OCI-LY7 (cell line): ENCODE measurements around the gene SLC25A17. TPM values are rescaled to one million over a fixed set of nuclear protein-coding genes. Genes with fewer than 3 reads are reported as not detected.
"Not testable (repeated sequence)": the region's sequence is repeated elsewhere in the genome, so short reads cannot be mapped to it uniquely, and the experiment has no call there.

Experiments used
- Bru-seq: library from RNA; stranded (reverse); fragments of 400-500 nt; gene quantifications from one replicate; lab custom pipeline; 2021; lab: Mats Ljungman, UMichigan
- BruChase-seq, 2 experiments: library from RNA; stranded (reverse); fragments of 400-500 nt; gene quantifications; one replicate each; lab custom pipeline; 2021; lab: Mats Ljungman, UMichigan
- BruUV-seq: library from RNA; stranded (reverse); fragments of 400-500 nt; replicated peaks from 2 replicates; lab custom pipeline; 2021; lab: Mats Ljungman, UMichigan
- CTCF ChIA-PET: fragments of 300-600 bp; sonication (Branson Sonifier 250); formaldehyde crosslinking; loops from one replicate; lab custom pipeline; 2022; ENCODE audit warnings: antibody characterized with exemption; ENCODE audit not compliant: unreplicated experiment; lab: Charles Lee
- POLR2A ChIA-PET: fragments of 300-600 bp; sonication (Branson Sonifier 250); formaldehyde crosslinking; loops from one replicate; lab custom pipeline; 2022; ENCODE audit warnings: antibody characterized with exemption; lab: Charles Lee
- DNase-seq: peaks from one replicate; pipeline ENCODE4 v3.0.0-alpha.2; 2015; ENCODE audit warnings: low spot score
- H2AFZ ChIP-seq: fragments of 200-600 bp; sonication (generic), shearing (Covaris generic); 2 replicates; pipeline ENCODE4 v1.6.1; 2014; ENCODE audit warnings: mild to moderate bottlenecking, antibody characterized with exemption, low read length, moderate library complexity
- H3K27ac ChIP-seq: fragments of 200-600 bp; sonication (generic); 2 replicates; pipeline ENCODE4 v1.5.1; 2014; ENCODE audit warnings: mixed run types, low read depth, mild to moderate bottlenecking, moderate library complexity, low read length, inconsistent platforms; ENCODE audit not compliant: poor library complexity, severe bottlenecking
- H3K36me3 ChIP-seq: fragments of 200-600 bp; sonication (generic); 2 replicates; pipeline ENCODE4 v1.6.1; 2014; ENCODE audit warnings: mild to moderate bottlenecking, antibody characterized with exemption, low read length, moderate library complexity, mixed read lengths; ENCODE audit not compliant: insufficient read depth
- H3K4me1 ChIP-seq: fragments of 200-600 bp; sonication (generic); 2 replicates; pipeline ENCODE4 v1.5.1; 2014; ENCODE audit warnings: mild to moderate bottlenecking, low read length; ENCODE audit not compliant: insufficient read depth, poor library complexity, severe bottlenecking
- H3K4me2 ChIP-seq: fragments of 200-600 bp; sonication (generic); 2 replicates; pipeline ENCODE4 v1.6.1; 2014; ENCODE audit warnings: mild to moderate bottlenecking, low read length
- H3K4me3 ChIP-seq: fragments of 200-600 bp; sonication (generic); 2 replicates; pipeline ENCODE4 v1.5.1; 2014; ENCODE audit warnings: mild to moderate bottlenecking, low read depth, low read length; ENCODE audit not compliant: poor library complexity, severe bottlenecking
- H3K79me2 ChIP-seq: fragments of 200-600 bp; sonication (generic); 2 replicates; pipeline ENCODE4 v1.6.1; 2016; ENCODE audit warnings: low read depth, mild to moderate bottlenecking, low read length, moderate library complexity, mixed read lengths; ENCODE audit not compliant: insufficient read depth
- H3K9me2 ChIP-seq: fragments of 200-600 bp; sonication (generic); 2 replicates; pipeline ENCODE4 v1.6.1; 2016; ENCODE audit warnings: mild to moderate bottlenecking, low read length, mixed read lengths; ENCODE audit not compliant: insufficient read depth
- H3K9me3 ChIP-seq: fragments of 200-600 bp; sonication (generic); 2 replicates; pipeline ENCODE4 v1.6.1; 2014; ENCODE audit warnings: mild to moderate bottlenecking, mixed run types, low read length, mixed read lengths
- H4K20me1 ChIP-seq: fragments of 200-600 bp; sonication (generic); 2 replicates; pipeline ENCODE4 v1.6.1; 2014; ENCODE audit warnings: mild to moderate bottlenecking, antibody characterized with exemption, low read length, moderate library complexity, mixed read lengths; ENCODE audit not compliant: insufficient read depth
- CTCF ChIP-seq: fragments of 200-600 bp; sonication (generic); conservative IDR thresholded peaks from 2 replicates; pipeline ENCODE4 v1.5.1; 2014; ENCODE audit warnings: mild to moderate bottlenecking, antibody characterized with exemption, low read length, moderate library complexity, mixed read lengths
- EZH2phosphoT487 ChIP-seq: fragments of 200-600 bp; sonication (generic); IDR thresholded peaks from 2 replicates; pipeline ENCODE4 v1.6.1; 2018; ENCODE audit warnings: low read depth, borderline replicate concordance, mild to moderate bottlenecking, mixed run types, antibody characterized with exemption, low read length, moderate library complexity, mixed read lengths
- intact Hi-C: fragments of 100-400 bp; cut with micrococcal nuclease; formaldehyde crosslinking; loops from one replicate; pipeline ENCODE4 v1.10.0; 2022; ENCODE audit not compliant: unreplicated experiment
- long read RNA-seq: library from polyadenylated mRNA; stranded (forward); transcript quantifications from one replicate; pipeline ENCODE4 v2.0.0, GENCODE V29; 2022
- total RNA-seq, 2 experiments: library from RNA; depleted of rRNA in 1 of 2; stranded (reverse); fragments of >200 nt in 1 of 2; shearing (Covaris generic) in 1 of 2; gene quantifications; 2 replicates each; pipeline ENCODE4 v1.2.3, GENCODE V29; 2014 to 2022

Gene SLC25A17
- total RNA-seq (2014; rRNA removed; shearing (Covaris generic)) (19.1 and 25.9 TPM in 2 replicates), total RNA-seq (2022) (31.4 and 37.9 TPM in 2 replicates), Bru-seq, nascent RNA (percentile 77 among the genes with signal in this experiment), BruChase-seq, experiment 1, labeled RNA remaining after a 6-hour chase (percentile 85 among the genes with signal in this experiment), BruChase-seq, experiment 2, labeled RNA remaining after a 2-hour chase (percentile 83 among the genes with signal in this experiment)
- long read RNA-seq, transcript SLC25A17-210 (9 exons, 2,262 nt) = major isoform, 48 of 63 reads
- long read RNA-seq, partial matches to known transcripts = 1 of 63 reads
- long read RNA-seq, other reads (novel, unspliced or antisense) = 12 of 63 reads

GRCh38 chr22:40818747-40819598 lies at the start of gene SLC25A17:
Gene SLC25A17 (minus strand): TSS chr22:40819346. CDS start chr22:40819248, 98 bp downstream.
- peak within 1 kb of the TSS; percentile 96 for H3K4me2 ChIP-seq
- H2AFZ ChIP-seq = peak within 1 kb of the TSS; percentile 98
- no peaks in the 10 kb centered on the region for H3K9me3 ChIP-seq
- H3K9me2 ChIP-seq = no peaks in the 10 kb centered on the region
- peak; percentile 92 for DNase-seq
- peak; percentile 65 for TF ChIP-seq CTCF
- no peak for TF ChIP-seq EZH2phosphoT487
- peak within 1 kb of the TSS; percentile 65 for H3K27ac ChIP-seq
- H4K20me1 ChIP-seq = no peaks in the 10 kb centered on the region
- peaks cover 35% of the 10 kb centered on the region for H3K36me3 ChIP-seq
- ChIA-PET POLR2A (interaction anchor here (0.7 to 1.3 kb wide), 4 partner anchors 9 to 1670 kb away, joined by 3 to 6 read pairs (median 3); no protein-coding TSS in a partner anchor), CTCF (no interaction called here)
- H3K4me1 ChIP-seq = peaks cover 38% of the 10 kb centered on the region
- intact Hi-C loops = loop anchor here (2.0 kb wide), 1 partner anchor 38 kb away; the partner anchor contains the start of genes ST13 and XPNPEP3
- H3K4me3 ChIP-seq = peak within 1 kb of the TSS; percentile 96
- H3K79me2 ChIP-seq = peaks cover 47% of the 10 kb centered on the region
- BruUV-seq = no TSS peak

GRCh38 chr22:40868379-40868778 lies 49.2 kb upstream of the SLC25A17 start:
- H2AFZ ChIP-seq, H3K4me3 ChIP-seq, H3K9me3 ChIP-seq, intact Hi-C loops, DNase-seq, H3K79me2 ChIP-seq, H3K27ac ChIP-seq, H3K9me2 ChIP-seq, H3K4me1 ChIP-seq, H3K4me2 ChIP-seq, H4K20me1 ChIP-seq, CTCF ChIA-PET, BruUV-seq: not testable (repeated sequence)
- POLR2A ChIA-PET = interaction anchor here (1.1 to 1.2 kb wide), 2 partner anchors 9 to 12 kb away, joined by 4 to 5 read pairs; partner anchors contain the start of genes ST13 and XPNPEP3
- H3K36me3 ChIP-seq = peaks cover 21% of the 10 kb centered on the region

GRCh38 chr22:40867109-40867508 lies 48.0 kb upstream of the SLC25A17 start:
- no peaks in the 10 kb centered on the region for H3K9me2 ChIP-seq
- H3K9me3 ChIP-seq = no peaks in the 10 kb centered on the region
- no peak overlapping the region for H3K4me2 ChIP-seq
- H3K4me1 ChIP-seq = peaks cover 8% of the 10 kb centered on the region
- CTCF ChIA-PET = interaction anchor here (1.0 kb wide), 1 partner anchor 10 kb away, joined by 3 read pairs; the partner anchor contains the start of genes ST13 and XPNPEP3
- POLR2A ChIA-PET = interaction anchor here (0.9 to 2.1 kb wide), 4 partner anchors 8 to 12 kb away, joined by 4 to 12 read pairs (median 6); partner anchors contain the start of genes ST13 and XPNPEP3
- DNase-seq = no peak
- no TSS peak for BruUV-seq
- H3K36me3 ChIP-seq = peaks cover 25% of the 10 kb centered on the region
- H4K20me1 ChIP-seq = no peaks in the 10 kb centered on the region
- peaks cover 7% of the 10 kb centered on the region; the same call in 1 of the 2 replicates for H3K79me2 ChIP-seq
- TF ChIP-seq CTCF (no peak), EZH2phosphoT487 (no peak)
- H2AFZ ChIP-seq = no peak overlapping the region
- no peak overlapping the region for H3K4me3 ChIP-seq
- intact Hi-C loops = no loop called here
- no peak overlapping the region for H3K27ac ChIP-seq
